Colon (tissue), 2 donors: ENCODE results near the gene TTL.
"Not testable (repeated sequence)": the region's sequence is repeated elsewhere in the genome, so short reads cannot be mapped to it uniquely, and the experiment has no call there.

Experiments
- FAIRE-seq: peaks from 2 replicates; lab custom pipeline; 2012; peaks lifted over from hg19 to GRCh38; lab: Jason Lieb, UNC
- donor health status: control.
- donor health status: control.

The TTL gene

DNA sequence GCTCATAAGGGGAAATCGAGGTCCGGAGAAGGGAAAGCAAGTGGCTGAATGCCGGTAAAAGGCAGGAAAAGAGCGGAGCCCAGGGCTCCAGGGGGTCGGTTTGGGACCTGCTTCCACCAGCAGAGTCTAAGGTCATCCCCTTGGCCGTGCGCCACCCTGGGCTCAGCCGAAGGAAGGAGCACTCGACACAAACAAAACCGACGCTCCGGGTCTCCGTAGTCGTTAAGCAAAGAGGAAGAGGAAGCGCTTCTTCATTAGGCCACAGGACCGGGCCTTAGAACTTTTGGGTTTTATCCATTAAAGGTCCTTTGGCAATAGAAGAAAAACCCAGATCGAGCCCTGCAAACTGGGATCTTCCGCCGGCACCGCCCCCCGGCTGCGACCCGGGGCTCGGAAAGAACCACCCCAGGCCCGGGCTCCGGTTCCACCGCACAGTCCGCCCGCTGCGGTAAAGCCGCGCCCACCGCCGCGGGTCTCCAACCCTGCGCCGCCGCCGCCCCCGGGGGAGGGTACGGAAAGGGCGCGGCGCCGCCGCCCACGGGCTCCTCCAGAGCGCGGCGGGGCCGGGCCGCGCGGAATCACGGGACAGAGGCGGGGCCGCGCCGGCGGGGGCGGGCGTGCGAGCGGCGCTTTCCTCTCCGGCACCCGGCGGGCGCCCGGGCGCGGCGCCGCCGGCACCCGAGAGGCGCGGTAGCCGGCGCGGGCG, at the start of gene TTL:
Gene TTL (plus strand): TSS at position 629 of the 706 bp plus-strand sequence. CDS start 189 bp downstream, outside the sequence.
- FAIRE-seq, result no peak

DNA sequence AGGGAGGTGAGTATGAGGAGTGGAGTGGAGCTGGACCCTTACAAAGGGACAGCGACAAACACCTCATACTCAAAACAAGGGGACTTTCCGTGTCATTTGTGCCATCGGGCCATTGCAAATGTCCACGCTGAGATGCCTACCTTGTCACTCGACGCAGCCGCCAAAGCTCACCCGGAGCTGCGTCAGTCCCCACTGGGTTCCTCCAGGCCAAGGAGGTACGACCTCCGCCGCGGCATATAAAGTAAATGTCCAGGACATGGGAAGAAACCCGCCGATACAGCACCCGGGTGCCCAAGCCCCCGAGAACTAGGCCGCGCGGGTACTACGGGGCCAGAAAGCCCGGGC, 49.6 kb upstream of the TTL start:
- FAIRE-seq, result not testable (repeated sequence)

DNA sequence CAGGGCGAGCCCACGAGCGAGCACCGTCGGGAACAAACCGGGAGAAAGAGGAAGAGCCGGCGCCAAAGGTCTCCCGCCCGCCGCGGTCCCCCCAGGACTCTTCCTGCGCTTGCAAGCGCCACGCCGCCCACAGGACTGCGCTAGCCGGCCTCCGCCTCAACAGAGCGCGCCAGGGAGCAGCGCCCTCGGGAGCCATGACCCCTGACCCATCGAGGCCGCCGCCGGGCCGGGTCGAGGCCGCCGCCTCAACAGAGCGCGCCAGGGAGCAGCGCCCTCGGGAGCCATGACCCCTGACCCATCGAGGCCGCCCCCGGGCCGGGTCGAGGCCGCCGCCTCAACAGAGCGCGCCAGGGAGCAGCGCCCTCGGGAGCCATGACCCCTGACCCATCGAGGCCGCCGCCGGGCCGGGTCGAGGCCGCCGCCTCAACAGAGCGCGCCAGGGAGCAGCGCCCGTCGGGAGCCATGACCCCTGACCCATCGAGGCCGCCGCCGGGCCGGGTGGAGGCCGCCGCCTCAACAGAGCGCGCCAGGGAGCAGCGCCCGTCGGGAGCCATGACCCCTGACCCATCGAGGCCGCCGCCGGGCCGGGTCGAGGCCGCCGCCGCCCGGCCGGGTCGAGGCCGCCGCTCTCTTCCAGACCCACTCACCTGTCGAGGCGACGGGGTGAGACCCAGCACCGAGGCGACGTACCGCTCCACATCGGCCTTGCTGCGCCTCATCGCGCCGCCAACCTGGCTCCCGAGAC, 49.0 kb upstream of the TTL start:
- FAIRE-seq, result not testable (repeated sequence)

DNA sequence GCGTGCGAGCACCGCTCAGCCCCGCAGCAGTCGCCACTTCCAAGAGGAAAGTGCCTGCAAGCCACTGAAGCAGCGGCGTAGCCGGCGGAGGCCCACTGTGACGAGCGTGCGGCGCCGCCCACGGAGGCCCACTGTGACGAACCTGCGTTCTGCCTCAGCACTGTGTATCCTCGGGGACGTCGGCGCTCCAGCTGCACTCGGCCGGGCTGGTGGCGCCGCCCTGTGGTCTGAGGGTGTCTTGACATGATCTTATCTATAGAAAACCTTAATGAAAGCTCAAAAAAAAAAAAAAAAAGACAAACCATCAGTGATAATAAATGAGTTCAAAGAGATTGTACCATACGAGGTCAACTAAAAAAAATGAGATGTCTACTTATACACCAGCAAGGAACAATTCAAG, 48.5 kb upstream of the TTL start, which contains the start of gene RGPD8:
Gene RGPD8 (minus strand): TSS at position 166 of the 400 bp plus-strand sequence. CDS start 192 bp downstream, outside the sequence.
- peak; percentile 98 for FAIRE-seq

DNA sequence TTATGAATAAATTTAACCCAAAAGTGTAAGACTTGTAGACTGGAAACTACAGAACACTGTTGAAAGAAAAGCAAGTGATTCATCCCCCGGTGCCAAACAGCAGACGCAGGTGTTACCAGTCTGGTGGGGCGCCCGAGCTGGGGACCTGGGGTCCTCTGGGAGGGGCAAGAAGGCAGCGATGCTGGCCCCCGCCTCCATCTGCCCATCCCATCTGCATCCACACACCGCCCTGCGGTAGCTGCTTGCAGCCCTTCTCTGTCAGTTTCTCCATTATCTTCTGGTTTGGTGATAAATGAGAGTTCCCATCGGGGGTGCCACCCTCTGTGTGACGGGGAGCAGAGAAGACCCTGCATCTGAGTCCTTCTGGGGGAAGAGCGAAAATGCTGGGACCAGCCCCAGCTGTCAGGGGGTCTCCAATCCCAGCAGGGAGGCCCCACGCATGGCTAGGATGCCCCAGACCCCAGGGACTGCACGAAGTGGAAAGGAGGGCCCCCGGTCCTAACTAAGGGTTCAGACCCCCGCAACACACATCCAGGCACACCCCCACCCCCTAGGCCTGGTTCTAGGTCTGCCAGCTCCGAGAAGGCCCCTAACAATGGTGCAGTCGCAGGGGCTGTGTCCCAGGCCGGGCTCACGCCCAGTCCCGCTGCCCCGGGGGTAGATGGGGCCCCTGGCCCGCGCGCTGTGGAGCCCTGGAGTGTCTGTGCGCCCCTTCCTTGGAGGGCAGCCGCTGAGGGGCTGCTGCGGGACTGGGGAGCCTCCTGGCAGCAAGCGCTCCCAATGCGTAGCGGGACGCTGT, 47.8 kb upstream of the TTL start:
- no peak for FAIRE-seq

DNA sequence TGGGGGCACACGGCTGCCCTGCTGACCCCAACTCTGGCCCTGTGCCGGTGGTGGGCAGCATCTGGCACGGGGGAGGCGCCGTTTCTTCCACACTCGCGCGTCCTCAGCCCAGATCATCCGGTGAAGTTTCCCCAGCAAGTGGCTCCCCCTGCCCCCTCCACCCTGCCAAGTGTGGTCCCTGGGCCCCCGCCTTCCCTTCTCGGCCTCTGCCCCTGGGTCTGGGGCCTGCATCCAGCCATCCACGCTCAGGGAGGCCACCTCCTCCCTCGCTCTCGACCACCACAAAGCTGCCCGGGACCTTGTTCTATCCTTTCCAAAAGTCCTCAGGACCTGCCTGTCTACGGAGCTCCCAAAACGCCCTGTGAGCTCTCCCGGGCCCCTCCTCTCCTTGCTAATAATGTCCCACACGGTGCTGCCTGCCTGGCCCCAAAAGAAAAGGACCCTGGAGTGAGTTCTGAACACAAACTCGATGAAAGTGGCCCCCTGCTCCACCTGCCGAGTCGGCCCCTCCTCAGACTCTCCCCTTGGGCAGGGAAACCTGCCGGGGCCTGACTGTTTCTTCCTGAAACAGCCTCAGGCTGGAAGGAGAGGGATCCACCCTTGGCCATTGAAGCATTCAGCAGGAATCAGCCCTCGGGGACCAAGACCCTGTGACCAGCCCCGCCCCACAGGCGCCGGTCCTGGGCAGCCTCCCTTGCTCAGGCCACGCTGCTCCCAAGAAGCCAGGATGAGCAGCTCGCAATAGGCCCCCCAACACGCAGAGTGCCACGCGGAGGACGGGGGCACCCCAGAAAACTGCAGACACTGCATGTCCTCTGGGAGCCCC, 46.9 kb upstream of the TTL start:
- not testable (repeated sequence) for FAIRE-seq

DNA sequence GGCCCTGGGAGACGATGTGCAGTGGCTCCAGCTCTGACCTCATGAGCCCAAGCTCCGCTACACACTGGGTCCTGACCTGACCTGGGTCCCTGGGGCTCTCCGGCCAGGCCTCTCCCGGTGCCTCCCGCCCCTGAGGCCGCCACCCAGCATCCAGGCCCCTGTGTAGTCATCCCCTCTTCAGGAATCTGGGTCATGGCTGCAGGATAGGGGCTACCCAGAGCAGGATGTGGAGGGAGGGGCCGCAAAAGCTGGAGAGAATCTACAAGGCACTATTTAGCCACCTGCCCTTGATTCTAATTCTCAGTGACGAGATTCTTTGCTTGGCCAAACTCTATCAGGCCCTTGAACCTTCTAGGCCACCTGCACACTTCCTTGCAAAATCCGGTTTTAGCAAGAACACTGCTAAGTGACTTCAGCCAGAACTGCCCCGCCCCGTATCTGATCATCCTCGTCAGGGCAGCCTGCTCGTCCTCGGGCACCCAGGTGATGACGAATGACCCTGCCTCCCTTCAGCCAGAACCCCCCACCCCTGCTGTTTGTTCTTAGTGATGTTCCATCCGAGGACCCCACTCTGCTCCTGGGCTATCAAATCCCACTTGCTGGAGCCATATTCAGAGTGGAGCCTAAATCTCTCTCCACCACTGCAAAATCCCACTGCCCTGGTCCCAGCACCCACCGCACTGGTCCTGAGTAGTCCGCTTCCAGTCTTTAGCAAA, 46.1 kb upstream of the TTL start:
- FAIRE-seq, result not testable (repeated sequence)

DNA sequence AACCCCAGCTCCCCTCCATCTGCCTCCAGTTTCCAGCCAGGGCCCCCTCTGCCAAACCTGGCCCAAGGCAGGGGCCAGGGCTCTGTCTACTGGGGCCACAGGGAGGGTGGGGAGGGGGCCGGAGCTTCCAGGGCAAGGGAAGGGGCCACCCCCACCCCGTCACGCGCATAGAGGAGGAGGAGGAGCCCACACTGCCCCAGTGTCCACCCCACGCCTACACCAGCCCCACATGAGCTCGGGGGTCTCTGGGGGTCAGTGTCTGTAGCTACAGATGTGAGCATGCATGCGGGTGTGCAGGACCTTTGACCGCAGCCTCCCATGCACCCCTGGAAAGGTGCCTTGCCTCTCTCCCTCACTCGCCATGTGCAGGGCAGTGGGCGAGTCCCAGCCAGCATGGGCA, 45.0 kb upstream of the TTL start:
- not testable (repeated sequence) for FAIRE-seq

DNA sequence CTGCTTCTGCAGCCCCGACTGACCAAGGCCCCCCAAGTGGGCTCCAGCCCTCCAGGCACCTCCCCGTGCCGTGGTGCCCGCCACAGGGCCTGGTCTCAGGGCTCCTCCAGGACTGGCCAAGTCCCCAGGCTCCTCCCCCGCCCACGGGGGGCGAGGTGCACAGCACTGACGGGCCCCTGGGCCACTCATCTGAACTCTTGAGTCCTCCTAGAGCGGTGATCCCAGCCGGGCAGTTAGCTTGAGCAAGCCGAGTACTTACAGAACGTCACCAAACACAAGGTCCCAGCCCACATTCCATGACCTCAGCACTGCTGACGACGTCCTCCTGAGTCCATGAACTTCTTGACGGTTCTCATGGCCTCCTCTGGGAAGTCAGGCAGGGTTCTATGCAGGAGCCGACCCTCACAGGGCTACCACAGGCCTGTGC, 44.5 kb upstream of the TTL start:
- FAIRE-seq, result not testable (repeated sequence)

DNA sequence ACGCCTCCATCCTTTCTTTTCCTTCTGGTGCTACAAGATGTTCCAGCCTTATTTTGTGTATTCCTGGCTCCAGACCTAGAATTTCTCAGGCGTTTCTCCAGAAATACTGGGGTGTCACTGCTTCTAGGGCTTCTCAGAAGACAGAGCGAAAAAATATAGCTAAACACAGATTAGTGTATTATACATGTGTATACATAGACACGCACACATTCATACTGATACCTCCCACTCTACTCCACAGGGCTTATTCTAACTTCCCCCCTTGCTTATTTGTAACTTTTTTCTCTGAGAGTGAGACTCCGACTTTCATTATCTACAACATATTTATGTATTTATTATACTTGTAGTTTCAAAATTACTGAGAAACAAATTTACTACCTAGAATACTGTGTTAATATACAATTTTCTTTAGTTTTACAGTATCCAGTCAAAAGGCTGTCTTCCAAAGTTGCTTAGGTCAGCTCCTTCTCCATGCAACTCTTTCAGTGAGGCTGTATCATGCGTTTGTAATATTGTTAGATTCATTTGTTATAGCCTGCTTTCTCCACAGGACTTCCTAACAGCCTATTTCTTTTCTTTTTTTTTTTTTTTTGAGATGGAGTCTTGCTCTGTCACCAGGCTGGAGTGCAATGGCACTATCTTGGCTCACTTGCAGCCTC, 43.2 kb upstream of the TTL start:
- FAIRE-seq, result not testable (repeated sequence)

DNA sequence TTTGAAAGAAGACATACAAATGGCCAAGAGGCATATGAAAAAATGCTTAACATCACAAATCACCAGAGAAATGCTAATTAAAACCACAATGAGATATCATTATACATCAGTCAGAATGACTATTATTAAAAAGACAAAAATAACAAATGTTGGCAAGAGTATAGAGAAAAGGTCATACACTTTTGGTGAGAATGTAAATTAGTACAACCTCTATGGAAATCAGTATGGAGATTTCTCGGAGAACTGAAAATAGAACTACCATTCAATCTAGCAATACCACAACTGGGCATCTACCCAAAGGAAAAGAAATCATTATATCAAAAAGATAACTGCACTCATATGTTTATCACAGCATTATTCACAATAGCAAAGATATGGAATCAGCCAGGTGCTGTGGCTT, 37.7 kb upstream of the TTL start:
- not testable (repeated sequence) for FAIRE-seq

DNA sequence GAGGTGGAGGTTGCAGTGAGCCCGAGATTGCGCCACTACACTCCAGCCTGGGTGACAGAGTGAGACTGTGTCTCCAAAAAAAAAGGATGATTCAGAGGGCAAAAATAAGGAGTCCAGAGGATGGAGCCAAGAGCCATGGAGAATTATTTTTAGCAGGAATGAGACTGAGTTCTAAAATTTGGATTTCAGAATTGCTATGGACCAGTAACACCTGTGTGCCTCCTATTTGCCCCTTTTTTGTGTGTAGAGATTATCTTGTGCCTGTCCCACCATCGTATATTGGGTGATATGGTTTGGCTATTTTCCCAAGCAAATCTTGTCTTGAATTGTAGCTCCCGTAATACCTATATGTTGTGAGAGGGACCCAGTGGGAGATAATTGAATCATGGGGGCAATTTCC, 32.1 kb upstream of the TTL start:
- FAIRE-seq, result no peak

DNA sequence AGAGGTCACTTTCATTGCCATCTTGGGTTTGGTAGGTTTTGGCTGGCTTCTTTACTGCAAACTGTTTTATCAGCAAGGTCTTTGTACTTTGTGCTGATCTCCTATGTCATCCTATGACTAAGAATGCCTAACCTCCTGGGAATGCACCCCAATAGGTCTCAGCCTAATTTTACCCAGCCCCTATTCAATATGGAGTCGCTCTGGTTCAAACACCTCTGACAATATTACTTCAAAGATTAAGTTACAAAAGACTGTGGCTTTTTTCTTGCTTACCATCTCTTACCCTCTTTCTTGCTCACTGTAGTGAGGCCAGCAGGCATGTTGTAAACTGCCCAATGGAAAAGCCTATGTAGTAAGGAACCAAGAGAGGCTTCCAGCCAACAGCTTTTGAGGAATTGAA, 30.6 kb upstream of the TTL start:
- FAIRE-seq, result no peak

DNA sequence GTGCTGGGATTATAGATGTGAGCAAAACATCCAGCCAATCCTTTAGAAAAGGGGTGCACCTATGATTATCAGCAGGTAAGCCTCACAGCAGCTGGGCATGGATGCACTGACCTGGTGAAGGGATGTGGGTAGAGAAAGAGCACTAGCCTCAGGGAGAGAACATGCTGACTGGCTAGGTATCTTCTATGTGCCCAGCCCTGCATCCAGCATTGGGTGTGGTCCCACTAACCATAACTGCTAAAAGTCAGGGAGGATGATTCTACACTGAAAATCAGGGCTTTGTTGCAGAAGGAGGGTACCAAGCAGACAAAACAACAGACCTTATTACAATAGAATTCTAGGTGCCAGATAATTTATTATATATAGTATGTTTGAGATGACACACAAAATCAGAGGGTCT, 27.4 kb upstream of the TTL start:
- FAIRE-seq, result no peak

DNA sequence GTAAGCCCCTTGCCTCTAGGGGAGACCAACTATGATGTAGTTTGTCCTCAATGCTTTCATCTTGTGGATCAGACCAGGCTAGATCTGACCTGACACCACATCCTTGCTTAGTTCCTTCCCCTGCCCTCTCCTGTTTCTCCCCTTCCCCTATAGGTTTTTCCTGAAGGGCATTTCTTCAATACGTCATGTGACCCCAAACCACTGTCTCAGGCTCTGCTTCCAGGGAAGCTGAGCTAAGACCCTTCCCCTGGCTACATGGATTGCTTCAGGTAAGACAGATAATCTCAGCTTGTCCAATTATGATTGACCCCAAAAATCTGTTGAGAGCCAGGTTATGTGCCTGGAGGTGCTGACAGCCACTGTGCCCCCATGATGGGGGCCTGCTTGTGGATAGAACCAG, 22.6 kb upstream of the TTL start:
- no peak for FAIRE-seq

DNA sequence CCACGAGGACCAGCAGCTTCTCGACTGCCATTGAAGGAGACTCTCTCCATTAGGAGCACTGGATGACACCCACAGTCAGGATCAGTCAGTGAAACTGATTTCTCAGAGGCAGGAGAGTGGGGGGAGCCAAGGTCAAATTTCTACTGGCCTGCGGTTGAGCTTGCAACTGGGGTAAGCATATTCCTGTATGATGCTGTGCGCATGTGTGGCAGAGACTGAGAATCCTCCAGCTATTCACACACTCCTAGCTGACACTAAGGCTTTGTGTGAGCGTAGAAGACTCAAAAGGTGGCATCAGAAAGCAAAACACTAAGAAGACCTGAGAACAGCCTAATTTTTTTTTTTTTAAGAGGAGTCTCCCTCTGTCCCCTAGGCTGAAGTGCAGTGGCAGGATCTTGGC, 19.8 kb upstream of the TTL start:
- FAIRE-seq, result no peak

DNA sequence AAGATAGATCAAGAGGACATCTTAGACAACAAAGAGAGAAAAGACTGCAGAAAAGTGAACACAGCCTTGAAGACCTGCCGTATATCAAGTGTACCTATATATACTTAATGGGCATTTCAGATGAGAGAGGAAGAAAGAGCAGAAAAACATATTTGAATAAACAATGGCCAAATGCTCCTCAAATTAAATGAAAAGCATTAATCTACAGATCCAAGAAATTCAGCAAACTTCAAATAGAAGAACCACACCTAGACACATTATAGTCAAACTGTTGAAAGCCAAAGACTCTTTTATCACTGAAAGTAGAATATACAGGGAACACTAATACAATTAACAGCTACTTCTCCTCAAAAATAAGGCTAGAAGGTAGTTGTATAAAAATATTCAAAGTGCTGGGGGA, 18.7 kb upstream of the TTL start:
- FAIRE-seq, result no peak

DNA sequence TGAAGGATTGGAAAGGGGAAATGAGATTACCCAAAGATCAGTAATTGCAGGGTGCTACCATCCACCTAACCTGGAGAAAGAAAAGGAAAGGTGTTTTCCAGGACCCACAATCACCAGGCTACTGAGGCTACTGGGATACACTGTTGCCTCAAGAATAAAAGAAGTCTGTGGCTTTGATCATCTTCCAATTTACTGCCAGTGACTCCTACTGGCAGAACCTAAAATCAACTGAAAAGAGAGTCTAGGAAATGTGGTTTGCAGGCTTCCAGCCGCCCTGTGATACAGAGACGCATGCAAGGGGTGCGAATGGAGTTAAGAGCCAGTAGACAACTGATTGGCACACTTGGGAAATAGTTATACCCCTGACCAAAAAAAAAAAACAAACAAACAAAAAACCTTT, 16.6 kb upstream of the TTL start:
- FAIRE-seq, result no peak

DNA sequence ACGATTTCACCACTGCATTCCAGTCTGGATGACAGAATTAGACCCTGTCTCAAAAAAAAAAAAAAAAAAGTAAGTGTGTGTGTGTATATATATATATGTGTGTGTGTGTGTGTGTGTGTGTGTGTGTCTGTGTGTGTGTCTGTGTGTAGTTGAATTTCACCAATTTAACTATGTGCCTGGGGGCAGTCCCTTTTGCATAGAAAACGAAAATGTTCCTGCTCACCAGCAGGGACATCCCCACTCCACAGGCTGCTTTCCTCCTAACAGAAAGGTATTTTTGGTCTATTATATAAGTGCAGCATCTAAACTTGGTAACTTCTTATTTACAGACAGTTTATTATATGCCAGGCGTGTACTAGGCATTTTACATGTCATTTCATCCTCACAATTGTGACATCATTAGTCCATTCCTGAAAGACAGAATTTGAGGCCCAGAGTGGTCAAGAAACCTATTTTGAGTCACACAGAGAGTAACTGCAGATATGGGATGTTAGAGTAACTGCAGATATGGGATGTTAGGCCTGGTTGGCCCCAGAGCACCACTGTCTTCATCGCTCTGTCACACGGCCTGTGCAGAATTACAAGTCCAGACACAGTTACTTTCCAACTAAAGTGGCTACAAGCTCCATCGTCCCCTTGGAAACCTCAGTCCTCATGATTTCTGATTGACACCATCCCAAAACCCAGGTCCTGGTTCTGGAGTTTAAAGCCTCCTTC, 9.3 kb upstream of the TTL start:
- no peak for FAIRE-seq
